GM21515 (cell line): ENCODE data around the gene RNF8.
"Not testable (repeated sequence)": the region's sequence is repeated elsewhere in the genome, so short reads cannot be mapped to it uniquely, and the experiment has no call there.

Source experiments
- ATAC-seq: cut with Tn5 transposase; IDR thresholded peaks from one replicate; pipeline ENCODE4 v1.9.1; 2021; ENCODE audit not compliant: unreplicated experiment

Gene RNF8

GRCh38 chr6:37353761-37354525 lies at the start of gene RNF8:
TSS of gene RNF8 (plus strand) at chr6:37353983. CDS start at chr6:37354165, 182 bp downstream.
- peak; percentile 93 for ATAC-seq

- ATAC-seq, result no peak
Measured at GRCh38 chr6:37304766-37305165, 49.0 kb upstream of the RNF8 start.

- ATAC-seq, result no peak
Measured at GRCh38 chr6:37305841-37306425, 47.9 kb upstream of the RNF8 start.

GRCh38 chr6:37306624-37307222 lies 47.1 kb upstream of the RNF8 start:
- no peak for ATAC-seq

- ATAC-seq, result not testable (repeated sequence)
Measured at GRCh38 chr6:37307484-37307883, 46.3 kb upstream of the RNF8 start.

GRCh38 chr6:37308069-37308815 lies 45.5 kb upstream of the RNF8 start:
- ATAC-seq, result no peak

GRCh38 chr6:37309046-37309445 lies 44.7 kb upstream of the RNF8 start:
- ATAC-seq, result no peak

- ATAC-seq, result no peak
Measured at GRCh38 chr6:37309692-37310091, 44.1 kb upstream of the RNF8 start.

GRCh38 chr6:37310966-37311365 lies 42.8 kb upstream of the RNF8 start:
- no peak for ATAC-seq

GRCh38 chr6:37311741-37312473 lies 41.9 kb upstream of the RNF8 start:
- no peak for ATAC-seq

- no peak for ATAC-seq
Measured at GRCh38 chr6:37313723-37314486, 39.9 kb upstream of the RNF8 start.

GRCh38 chr6:37314487-37315156 lies 39.2 kb upstream of the RNF8 start:
- ATAC-seq, result no peak

GRCh38 chr6:37315157-37315515 lies 38.6 kb upstream of the RNF8 start:
- no peak for ATAC-seq

- no peak for ATAC-seq
Measured at GRCh38 chr6:37316071-37316470, 37.7 kb upstream of the RNF8 start.

GRCh38 chr6:37317312-37318038 lies 36.3 kb upstream of the RNF8 start:
- ATAC-seq, result no peak

- ATAC-seq, result no peak
Measured at GRCh38 chr6:37319156-37319555, 34.6 kb upstream of the RNF8 start.

GRCh38 chr6:37319856-37320480 lies 33.8 kb upstream of the RNF8 start:
- ATAC-seq, result no peak

- no peak for ATAC-seq
Measured at GRCh38 chr6:37320646-37321045, 33.1 kb upstream of the RNF8 start.

GRCh38 chr6:37321101-37321500 lies 32.7 kb upstream of the RNF8 start:
- ATAC-seq, result no peak
